HG03571 (cell line): ENCODE measurements around the gene POC1A.
"Not testable (repeated sequence)": the region's sequence is repeated elsewhere in the genome, so short reads cannot be mapped to it uniquely, and the experiment has no call there.

Experiments used
- ATAC-seq: cut with Tn5 transposase; IDR thresholded peaks from one replicate; pipeline ENCODE4 v1.9.1; 2021; ENCODE audit not compliant: unreplicated experiment

Gene POC1A

GRCh38 chr3:52184690-52185089 is 30.5 kb upstream of the POC1A start:
- no peak for ATAC-seq

- no peak for ATAC-seq
These were observed 29.7 kb upstream of the POC1A start for GRCh38 chr3:52183786-52184445.

- no peak for ATAC-seq
These were observed 28.5 kb upstream of the POC1A start for GRCh38 chr3:52182691-52183090.

GRCh38 chr3:52182196-52182595 is 28.0 kb upstream of the POC1A start:
- ATAC-seq, result no peak

- ATAC-seq, result no peak
These were observed 27.3 kb upstream of the POC1A start for GRCh38 chr3:52181543-52181942.

- ATAC-seq, result no peak
These were observed 24.3 kb upstream of the POC1A start for GRCh38 chr3:52178537-52178936.

GRCh38 chr3:52178126-52178525 is 23.9 kb upstream of the POC1A start:
- not testable (repeated sequence) for ATAC-seq

- no peak for ATAC-seq
These were observed 23.4 kb upstream of the POC1A start for GRCh38 chr3:52177701-52178042.

- ATAC-seq, result no peak
These were observed 22.9 kb upstream of the POC1A start for GRCh38 chr3:52176951-52177700.

GRCh38 chr3:52176180-52176752 is 22.0 kb upstream of the POC1A start:
- ATAC-seq, result no peak

GRCh38 chr3:52175416-52176179 is 21.4 kb upstream of the POC1A start:
- ATAC-seq, result no peak

GRCh38 chr3:52174896-52175295 is 20.7 kb upstream of the POC1A start:
- no peak for ATAC-seq

- ATAC-seq, result no peak
These were observed 18.9 kb upstream of the POC1A start for GRCh38 chr3:52173101-52173500.

- ATAC-seq, result no peak
These were observed 18.1 kb upstream of the POC1A start for GRCh38 chr3:52172262-52172757.

GRCh38 chr3:52171514-52172261 is 17.5 kb upstream of the POC1A start:
- no peak for ATAC-seq

- not testable (repeated sequence) for ATAC-seq
These were observed 16.0 kb upstream of the POC1A start for GRCh38 chr3:52170217-52170616.

- ATAC-seq, result no peak
These were observed 13.0 kb upstream of the POC1A start for GRCh38 chr3:52167240-52167639.

GRCh38 chr3:52162250-52162872 is 8.1 kb upstream of the POC1A start:
- ATAC-seq, result no peak

GRCh38 chr3:52159503-52159902 is 5.3 kb upstream of the POC1A start:
- no peak for ATAC-seq

GRCh38 chr3:52155912-52156311 is 1.7 kb upstream of the POC1A start:
- ATAC-seq, result no peak
